Liver (tissue), 9 donors: ENCODE measurements around the gene KCNMB2. TPM values are rescaled to one million over a fixed set of nuclear protein-coding genes. Genes with fewer than 3 reads are reported as not detected.

Experiments used
- DNase-seq: peaks from one replicate; pipeline ENCODE4 v3.0.0-alpha.2; 2017; ENCODE audit warnings: low spot score
- H3K27ac ChIP-seq, 2 donors: one replicate each; pipeline ENCODE4 v1.7.0; 2013; ENCODE audit warnings: inconsistent platforms in 2 of 2, low read length in 2 of 2, control low read depth in 1 of 2, low read depth in 1 of 2, mild to moderate bottlenecking in 1 of 2
- H3K27me3 ChIP-seq, 4 donors: one replicate each; pipeline versions ENCODE4 v1.6.1 to v1.7.0; 2013; ENCODE audit warnings: low read length in 3 of 4, inconsistent platforms in 1 of 4, mild to moderate bottlenecking in 1 of 4, moderate library complexity in 1 of 4; ENCODE audit not compliant: control insufficient read depth in 4 of 4, insufficient read depth in 4 of 4
- H3K36me3 ChIP-seq, 4 donors: one replicate each; pipeline versions ENCODE4 v1.6.1 to v1.7.0; 2013; ENCODE audit warnings: low read length in 3 of 4, mild to moderate bottlenecking in 3 of 4, low read depth in 1 of 4, moderate library complexity in 1 of 4; ENCODE audit not compliant: control insufficient read depth in 4 of 4, insufficient read depth in 3 of 4
- H3K4me1 ChIP-seq, 4 donors: one replicate each; pipeline versions ENCODE4 v1.6.1 to v1.7.0; 2013; ENCODE audit warnings: low read length in 3 of 4, mild to moderate bottlenecking in 3 of 4, moderate library complexity in 1 of 4; ENCODE audit not compliant: control insufficient read depth in 4 of 4, insufficient read depth in 4 of 4
- H3K4me3 ChIP-seq, 3 donors: one replicate each; pipeline versions ENCODE4 v1.6.1 to v1.7.0; 2013; ENCODE audit warnings: low read length in 3 of 3, control low read depth in 1 of 3, low read depth in 1 of 3, mild to moderate bottlenecking in 1 of 3
- H3K9ac ChIP-seq, 2 donors: one replicate each; pipeline ENCODE4 v1.7.0; 2013; ENCODE audit warnings: low read length in 2 of 2, mild to moderate bottlenecking in 2 of 2, moderate library complexity in 2 of 2, control low read depth in 1 of 2, low read depth in 1 of 2
- H3K9me3 ChIP-seq, 4 donors: one replicate each; pipeline versions ENCODE4 v1.6.1 to v1.7.0; 2013; ENCODE audit warnings: low read length in 3 of 4; ENCODE audit not compliant: control insufficient read depth in 4 of 4
- EGR1 ChIP-seq, 2 donors: IDR thresholded peaks; 2 replicates each; pipeline ENCODE4 v1.6.1; 2016 to 2018; ENCODE audit warnings: antibody characterized with exemption in 2 of 2, low read depth in 2 of 2
- FOXA1 ChIP-seq: IDR thresholded peaks from 2 replicates; pipeline ENCODE4 v1.6.1; 2016; ENCODE audit warnings: antibody characterized with exemption
- FOXA2 ChIP-seq: IDR thresholded peaks from 2 replicates; pipeline ENCODE4 v1.6.1; 2016; ENCODE audit warnings: antibody characterized with exemption
- GABPA ChIP-seq, 2 donors: IDR thresholded peaks in 1 of 2; conservative IDR thresholded peaks in 1 of 2; 2 replicates each; pipeline ENCODE4 v1.6.1; 2016; ENCODE audit warnings: antibody characterized with exemption in 2 of 2, mild to moderate bottlenecking in 1 of 2, moderate library complexity in 1 of 2
- HNF4A ChIP-seq, 2 donors: conservative IDR thresholded peaks; 2 replicates each; pipeline ENCODE4 v1.6.1; 2016; ENCODE audit warnings: antibody characterized with exemption in 2 of 2, mild to moderate bottlenecking in 2 of 2
- JUND ChIP-seq, 2 donors: IDR thresholded peaks; 2 replicates each; pipeline ENCODE4 v1.6.1; 2016; ENCODE audit warnings: antibody characterized with exemption in 2 of 2
- MAX ChIP-seq: IDR thresholded peaks from 2 replicates; pipeline ENCODE4 v1.6.1; 2016; ENCODE audit warnings: antibody characterized with exemption
- NR2F2 ChIP-seq: IDR thresholded peaks from 2 replicates; pipeline ENCODE4 v1.6.1; 2016; ENCODE audit warnings: antibody characterized with exemption
- RAD21 ChIP-seq, 2 donors: IDR thresholded peaks; 2 replicates each; pipeline ENCODE4 v1.6.1; 2016; ENCODE audit warnings: antibody characterized with exemption in 2 of 2, mild to moderate bottlenecking in 2 of 2
- RXRA ChIP-seq, 2 donors: IDR thresholded peaks; 2 replicates each; pipeline ENCODE4 v1.6.1; 2017 to 2018; ENCODE audit warnings: antibody characterized with exemption in 2 of 2, mild to moderate bottlenecking in 1 of 2
- SP1 ChIP-seq: IDR thresholded peaks from 2 replicates; pipeline ENCODE4 v1.6.1; 2018; ENCODE audit warnings: antibody characterized with exemption, mild to moderate bottlenecking
- YY1 ChIP-seq: IDR thresholded peaks from 2 replicates; pipeline ENCODE4 v1.6.1; 2016; ENCODE audit warnings: antibody characterized with exemption, mild to moderate bottlenecking
- WGBS: extraction: QIAGEN DNeasy Blood & Tissue Kit; methylation state at CpG from one replicate; pipeline ENCODE4 v1.1.7; 2013; 5-methylcytosine and 5-hydroxymethylcytosine counted together
- polyA plus RNA-seq, 2 donors: library from polyadenylated mRNA; stranded (reverse) in 1 of 2; unstranded in 1 of 2; fragments of 200-250 nt in 1 of 2; fragments of >200 nt in 1 of 2; fragmentation: Nextera tagmentation in 1 of 2; extraction: Ambion mirVana in 1 of 2; gene quantifications; one replicate each; pipeline versions ENCODE4 v1.2.1 to v1.2.3, GENCODE V29; 2013 to 2015
- total RNA-seq, 2 donors: library from RNA; depleted of rRNA; stranded (reverse); fragments of >200 nt; gene quantifications; one replicate each; pipeline ENCODE4 v1.2.3, GENCODE V29; 2014
- TF ChIP-seq, protein P1 (sequence below): IDR thresholded peaks from 2 replicates; pipeline ENCODE4 v1.6.1; 2016; ENCODE audit warnings: antibody characterized with exemption
- TF ChIP-seq, protein P2 (sequence below): fragments of 150-350 bp; IDR thresholded peaks from 2 replicates; pipeline ENCODE4 v1.5.1; 2017; ENCODE audit warnings: improper control_type of control experiment, low read depth, low read length; ENCODE audit not compliant: missing input control
- donor health status: healthy.
- donor health status: healthy.
- donor health status: healthy.
- donor health status: healthy.
- donor health status: healthy.

Gene KCNMB2
- total and polyA plus RNA-seq, 4 donors, result 0.08 to 0.33 (median 0.16) TPM; not detected in 1

- no peak for TF ChIP-seq JUND (IDR thresholded peaks at IDR 0.05)
These were observed 16.5 kb upstream of the KCNMB2 start (continued) for GRCh38 chr3:178519701-178520100.

GRCh38 chr3:178520451-178520850 lies 15.8 kb upstream of the KCNMB2 start:
- H3K36me3 ChIP-seq, result no peaks in the 10 kb centered on the region
- H3K4me1 ChIP-seq, result no peaks in the 10 kb centered on the region
- H3K27ac ChIP-seq, result no peak overlapping the region
- TF ChIP-seq NR2F2, result no peak
- TF ChIP-seq RAD21 (IDR thresholded peaks at IDR 0.05), result no peak
- no peak for TF ChIP-seq RXRA (IDR thresholded peaks at IDR 0.05)
- no peak for TF ChIP-seq EGR1 (IDR thresholded peaks at IDR 0.05; ENCODE audit: low read depth in 2 of 2)
- TF ChIP-seq SP1, result no peak
- no peak for TF ChIP-seq GABPA (IDR thresholded peaks at IDR 0.05 in 1 of 2, conservative IDR thresholded peaks at IDR 0.05 in 1 of 2)
- TF ChIP-seq, protein P1, sequence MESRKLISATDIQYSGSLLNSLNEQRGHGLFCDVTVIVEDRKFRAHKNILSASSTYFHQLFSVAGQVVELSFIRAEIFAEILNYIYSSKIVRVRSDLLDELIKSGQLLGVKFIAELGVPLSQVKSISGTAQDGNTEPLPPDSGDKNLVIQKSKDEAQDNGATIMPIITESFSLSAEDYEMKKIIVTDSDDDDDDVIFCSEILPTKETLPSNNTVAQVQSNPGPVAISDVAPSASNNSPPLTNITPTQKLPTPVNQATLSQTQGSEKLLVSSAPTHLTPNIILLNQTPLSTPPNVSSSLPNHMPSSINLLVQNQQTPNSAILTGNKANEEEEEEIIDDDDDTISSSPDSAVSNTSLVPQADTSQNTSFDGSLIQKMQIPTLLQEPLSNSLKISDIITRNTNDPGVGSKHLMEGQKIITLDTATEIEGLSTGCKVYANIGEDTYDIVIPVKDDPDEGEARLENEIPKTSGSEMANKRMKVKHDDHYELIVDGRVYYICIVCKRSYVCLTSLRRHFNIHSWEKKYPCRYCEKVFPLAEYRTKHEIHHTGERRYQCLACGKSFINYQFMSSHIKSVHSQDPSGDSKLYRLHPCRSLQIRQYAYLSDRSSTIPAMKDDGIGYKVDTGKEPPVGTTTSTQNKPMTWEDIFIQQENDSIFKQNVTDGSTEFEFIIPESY, result no peak
- no peak for TF ChIP-seq MAX
- TF ChIP-seq FOXA2, result no peak
- TF ChIP-seq JUND (IDR thresholded peaks at IDR 0.05), result no peak
- no peak for DNase-seq
- H3K9me3 ChIP-seq, result no peaks in the 10 kb centered on the region
- WGBS, result 80% methylated on average over 2 of the region's 2 CpGs
- no peak overlapping the region for H3K4me3 ChIP-seq
- H3K9ac ChIP-seq, result no peak overlapping the region
- H3K27me3 ChIP-seq, result peaks cover 0 to 3% (median 0%) of the 10 kb centered on the region in 4 donors

- Histone ChIP-seq H3K36me3 (no peaks in the 10 kb centered on the region), H3K9me3 (no peaks in the 10 kb centered on the region), H3K4me1 (no peaks in the 10 kb centered on the region), H3K9ac (no peak overlapping the region), H3K4me3 (no peak overlapping the region), H3K27ac (no peak overlapping the region), H3K27me3 (peaks cover 0 to 3% (median 0%) of the 10 kb centered on the region in 4 donors)
- DNase-seq, result no peak
- TF ChIP-seq GABPA (IDR thresholded peaks at IDR 0.05 in 1 of 2, conservative IDR thresholded peaks at IDR 0.05 in 1 of 2), result no peak
- TF ChIP-seq FOXA1, result no peak
- no peak for TF ChIP-seq MAX
- TF ChIP-seq, protein P2, sequence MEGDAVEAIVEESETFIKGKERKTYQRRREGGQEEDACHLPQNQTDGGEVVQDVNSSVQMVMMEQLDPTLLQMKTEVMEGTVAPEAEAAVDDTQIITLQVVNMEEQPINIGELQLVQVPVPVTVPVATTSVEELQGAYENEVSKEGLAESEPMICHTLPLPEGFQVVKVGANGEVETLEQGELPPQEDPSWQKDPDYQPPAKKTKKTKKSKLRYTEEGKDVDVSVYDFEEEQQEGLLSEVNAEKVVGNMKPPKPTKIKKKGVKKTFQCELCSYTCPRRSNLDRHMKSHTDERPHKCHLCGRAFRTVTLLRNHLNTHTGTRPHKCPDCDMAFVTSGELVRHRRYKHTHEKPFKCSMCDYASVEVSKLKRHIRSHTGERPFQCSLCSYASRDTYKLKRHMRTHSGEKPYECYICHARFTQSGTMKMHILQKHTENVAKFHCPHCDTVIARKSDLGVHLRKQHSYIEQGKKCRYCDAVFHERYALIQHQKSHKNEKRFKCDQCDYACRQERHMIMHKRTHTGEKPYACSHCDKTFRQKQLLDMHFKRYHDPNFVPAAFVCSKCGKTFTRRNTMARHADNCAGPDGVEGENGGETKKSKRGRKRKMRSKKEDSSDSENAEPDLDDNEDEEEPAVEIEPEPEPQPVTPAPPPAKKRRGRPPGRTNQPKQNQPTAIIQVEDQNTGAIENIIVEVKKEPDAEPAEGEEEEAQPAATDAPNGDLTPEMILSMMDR, result no peak
- no peak for TF ChIP-seq HNF4A (conservative IDR thresholded peaks at IDR 0.05)
- TF ChIP-seq SP1, result no peak
- no peak for TF ChIP-seq RAD21 (IDR thresholded peaks at IDR 0.05)
- TF ChIP-seq, protein P1, result no peak
- TF ChIP-seq YY1, result no peak
- 69% methylated on average over 5 of the region's 5 CpGs for WGBS
These were observed 13.8 kb upstream of the KCNMB2 start for GRCh38 chr3:178522200-178523052.
